Activated CD4-positive, CD25-positive, alpha-beta regulatory T cell treated with anti-CD3 and anti-CD28 coated beads, Interleukin-2, amount 50 U/mL, for 72 hours (primary cell): ENCODE data around the gene CIB1.
A peak's percentile ranks its signal among the peaks of the same experiment; 100 is the strongest.
"Not testable (repeated sequence)": the region's sequence is repeated elsewhere in the genome, so short reads cannot be mapped to it uniquely, and the experiment has no call there.

Experiments used
- DNase-seq: peaks from one replicate; pipeline ENCODE4 v3.0.0; 2021

The CIB1 gene

GRCh38 chr15:90191344-90191687, 42.4 kb downstream of the CIB1 start:
- DNase-seq: no peak

- no peak for DNase-seq
Observed at GRCh38 chr15:90190606-90191343, 43.0 kb downstream of the CIB1 start.

- DNase-seq: no peak
Observed at GRCh38 chr15:90189781-90190467, 43.8 kb downstream of the CIB1 start.

- DNase-seq: no peak
Observed at GRCh38 chr15:90188914-90189748, 44.6 kb downstream of the CIB1 start.

- not testable (repeated sequence) for DNase-seq
Observed at GRCh38 chr15:90188065-90188464, 45.7 kb downstream of the CIB1 start.

GRCh38 chr15:90187257-90187868, 46.4 kb downstream of the CIB1 start:
- no peak for DNase-seq

- DNase-seq: peak; percentile 57
Observed at GRCh38 chr15:90184786-90185704, 48.7 kb downstream of the CIB1 start.

GRCh38 chr15:90184119-90184785, 49.5 kb downstream of the CIB1 start:
- DNase-seq: no peak

GRCh38 chr15:90181776-90182175, 52.0 kb downstream of the CIB1 start:
- no peak for DNase-seq
